ENCODE data around the gene GDI1.

DNA sequence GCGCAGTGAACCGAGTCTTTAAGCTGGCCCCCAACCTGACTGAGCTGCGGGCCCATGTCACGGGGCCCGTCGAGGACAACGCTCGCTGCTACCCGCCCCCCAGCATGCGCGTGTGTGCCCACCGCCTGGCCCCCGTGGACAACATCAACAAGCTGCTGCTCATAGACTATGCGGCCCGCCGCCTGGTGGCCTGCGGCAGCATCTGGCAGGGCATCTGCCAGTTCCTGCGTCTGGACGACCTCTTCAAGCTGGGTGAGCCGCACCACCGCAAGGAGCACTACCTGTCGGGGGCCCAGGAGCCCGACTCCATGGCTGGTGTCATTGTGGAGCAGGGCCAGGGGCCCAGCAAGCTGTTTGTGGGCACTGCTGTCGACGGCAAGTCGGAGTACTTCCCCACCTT, 23.4 kb downstream of the GDI1 start:
- TF ChIP-seq, protein P1, sequence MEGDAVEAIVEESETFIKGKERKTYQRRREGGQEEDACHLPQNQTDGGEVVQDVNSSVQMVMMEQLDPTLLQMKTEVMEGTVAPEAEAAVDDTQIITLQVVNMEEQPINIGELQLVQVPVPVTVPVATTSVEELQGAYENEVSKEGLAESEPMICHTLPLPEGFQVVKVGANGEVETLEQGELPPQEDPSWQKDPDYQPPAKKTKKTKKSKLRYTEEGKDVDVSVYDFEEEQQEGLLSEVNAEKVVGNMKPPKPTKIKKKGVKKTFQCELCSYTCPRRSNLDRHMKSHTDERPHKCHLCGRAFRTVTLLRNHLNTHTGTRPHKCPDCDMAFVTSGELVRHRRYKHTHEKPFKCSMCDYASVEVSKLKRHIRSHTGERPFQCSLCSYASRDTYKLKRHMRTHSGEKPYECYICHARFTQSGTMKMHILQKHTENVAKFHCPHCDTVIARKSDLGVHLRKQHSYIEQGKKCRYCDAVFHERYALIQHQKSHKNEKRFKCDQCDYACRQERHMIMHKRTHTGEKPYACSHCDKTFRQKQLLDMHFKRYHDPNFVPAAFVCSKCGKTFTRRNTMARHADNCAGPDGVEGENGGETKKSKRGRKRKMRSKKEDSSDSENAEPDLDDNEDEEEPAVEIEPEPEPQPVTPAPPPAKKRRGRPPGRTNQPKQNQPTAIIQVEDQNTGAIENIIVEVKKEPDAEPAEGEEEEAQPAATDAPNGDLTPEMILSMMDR (IDR thresholded peaks at IDR 0.05), result no peak
- TF ChIP-seq POLR2A (IDR thresholded peaks at IDR 0.05), result no peak

All from body of pancreas (tissue), 4 donors.